ENCODE data around the gene NUDCD3.

Gene NUDCD3

GRCh38 chr7:44330331-44330730 is 160.1 kb downstream of the NUDCD3 start:
- H3K9ac ChIP-seq (ENCODE audit: low read depth, low read length, poor library complexity, severe bottlenecking) = no peak overlapping the region
- H3K27me3 ChIP-seq (ENCODE audit: insufficient read depth, low read length, poor library complexity, severe bottlenecking) = no peaks in the 10 kb centered on the region
- H3K79me2 ChIP-seq (ENCODE audit: insufficient read depth, low read length) = no peaks in the 10 kb centered on the region
- H3K4me1 ChIP-seq (ENCODE audit: insufficient read depth, low read length, poor library complexity, severe bottlenecking) = no peaks in the 10 kb centered on the region
- no peaks in the 10 kb centered on the region for H3K9me2 ChIP-seq (replicated peaks; ENCODE audit: low read depth, low read length)
- no peaks in the 10 kb centered on the region for H3K36me3 ChIP-seq (ENCODE audit: insufficient read depth, low read length)
- no peak for TF ChIP-seq EZH2phosphoT487 (IDR thresholded peaks at IDR 0.05; ENCODE audit: borderline replicate concordance)
- no peak for TF ChIP-seq CTCF (conservative IDR thresholded peaks at IDR 0.05; ENCODE audit: low read length)
- no peak overlapping the region for H3K4me3 ChIP-seq (ENCODE audit: low read length, poor library complexity, severe bottlenecking)
- no peaks in the 10 kb centered on the region for H4K20me1 ChIP-seq (ENCODE audit: insufficient read depth, low read length, poor library complexity, severe bottlenecking)
- no peak overlapping the region for H2AFZ ChIP-seq (ENCODE audit: low read length)
- H3F3A ChIP-seq (ENCODE audit: low read depth) = no peaks in the 10 kb centered on the region
- H3K4me2 ChIP-seq (ENCODE audit: low read depth, low read length, poor library complexity, severe bottlenecking) = no peak overlapping the region
- no peaks in the 10 kb centered on the region for H3K9me3 ChIP-seq (ENCODE audit: insufficient read depth, low read depth, low read length)

- Histone ChIP-seq H3K4me3 (ENCODE audit: low read length, poor library complexity, severe bottlenecking) (no peak overlapping the region), H4K20me1 (ENCODE audit: insufficient read depth, low read length, poor library complexity, severe bottlenecking) (no peaks in the 10 kb centered on the region), H3K4me1 (ENCODE audit: insufficient read depth, low read length, poor library complexity, severe bottlenecking) (no peaks in the 10 kb centered on the region), H3K9me2 (replicated peaks; ENCODE audit: low read depth, low read length) (no peaks in the 10 kb centered on the region), H3K36me3 (ENCODE audit: insufficient read depth, low read length) (no peaks in the 10 kb centered on the region), H3K79me2 (ENCODE audit: insufficient read depth, low read length) (no peaks in the 10 kb centered on the region), H2AFZ (ENCODE audit: low read length) (no peak overlapping the region), H3F3A (ENCODE audit: low read depth) (no peaks in the 10 kb centered on the region), H3K27me3 (ENCODE audit: insufficient read depth, low read length, poor library complexity, severe bottlenecking) (no peaks in the 10 kb centered on the region), H3K9me3 (ENCODE audit: insufficient read depth, low read depth, low read length) (no peaks in the 10 kb centered on the region), H3K4me2 (ENCODE audit: low read depth, low read length, poor library complexity, severe bottlenecking) (no peak overlapping the region), H3K9ac (ENCODE audit: low read depth, low read length, poor library complexity, severe bottlenecking) (no peak overlapping the region)
- TF ChIP-seq CTCF (conservative IDR thresholded peaks at IDR 0.05; ENCODE audit: low read length) = no peak
- TF ChIP-seq EZH2phosphoT487 (IDR thresholded peaks at IDR 0.05; ENCODE audit: borderline replicate concordance) = no peak
Observed at GRCh38 chr7:44329888-44330287, 160.6 kb downstream of the NUDCD3 start.
